A673 (cell line): ENCODE measurements around the gene SCML2. TPM values are rescaled to one million over a fixed set of nuclear protein-coding genes. Genes with fewer than 3 reads are reported as not detected.
A peak's percentile ranks its signal among the peaks of the same experiment; 100 is the strongest.

Experiments used
- BruUV-seq: library from RNA; stranded (reverse); fragments of 400-500 nt; replicated peaks from 2 replicates; lab custom pipeline; 2021; lab: Mats Ljungman, UMichigan
- CTCF ChIA-PET: fragments of 300-600 bp; sonication (Branson Sonifier 250); formaldehyde crosslinking; loops from one replicate; lab custom pipeline; 2022; ENCODE audit warnings: antibody characterized with exemption; lab: Charles Lee
- POLR2A ChIA-PET: fragments of 300-600 bp; sonication (Branson Sonifier 250); formaldehyde crosslinking; loops from one replicate; lab custom pipeline; 2022; ENCODE audit warnings: antibody characterized with exemption; ENCODE audit not compliant: low non-redundant PET; lab: Charles Lee
- DNase-seq: peaks from one replicate; pipeline ENCODE4 v3.0.0-alpha.2; 2015; ENCODE audit warnings: low spot score
- H3K27ac ChIP-seq: fragments of 200-600 bp; sonication (generic); 2 replicates; pipeline ENCODE4 v1.5.1; 2016; ENCODE audit warnings: mixed run types, low read depth, mild to moderate bottlenecking, mixed read lengths, antibody characterized with exemption, low read length; ENCODE audit not compliant: poor library complexity, severe bottlenecking
- H3K27me3 ChIP-seq: fragments of 200-600 bp; sonication (generic); replicated peaks from 2 replicates; pipeline ENCODE4 v1.6.1; 2017; ENCODE audit warnings: mixed run types, low read depth, mild to moderate bottlenecking, mixed read lengths, antibody characterized with exemption, low read length; ENCODE audit not compliant: insufficient read depth, poor library complexity
- H3K36me3 ChIP-seq: fragments of 200-600 bp; sonication (generic); 2 replicates; pipeline ENCODE4 v1.6.1; 2016; ENCODE audit warnings: mixed run types, mild to moderate bottlenecking, mixed read lengths, antibody characterized with exemption, low read length; ENCODE audit not compliant: insufficient read depth, poor library complexity, severe bottlenecking
- H3K4me1 ChIP-seq: fragments of 200-600 bp; sonication (generic); 2 replicates; pipeline ENCODE4 v1.6.1; 2017; ENCODE audit warnings: mixed run types, mild to moderate bottlenecking, mixed read lengths, antibody characterized with exemption, low read length; ENCODE audit not compliant: insufficient read depth, poor library complexity, severe bottlenecking
- H3K4me3 ChIP-seq: fragments of 200-600 bp; sonication (generic); 2 replicates; pipeline ENCODE4 v1.5.1; 2016; ENCODE audit warnings: low read depth, mixed run types, mild to moderate bottlenecking, mixed read lengths, low read length; ENCODE audit not compliant: poor library complexity, severe bottlenecking
- H3K9me3 ChIP-seq: fragments of 200-600 bp; sonication (generic); 2 replicates; pipeline ENCODE4 v1.6.1; 2016; ENCODE audit warnings: mixed run types, low read depth, mild to moderate bottlenecking, mixed read lengths, antibody characterized with exemption, low read length; ENCODE audit not compliant: poor library complexity, severe bottlenecking
- CTCF ChIP-seq: fragments of 300-800, 200-600 bp; sonication (generic); conservative IDR thresholded peaks from 2 replicates; pipeline ENCODE4 v1.5.1; 2017; ENCODE audit warnings: low read depth, mild to moderate bottlenecking, antibody characterized with exemption, low read length, moderate library complexity, mixed read lengths
- EZH2 ChIP-seq: fragments of 200-600 bp; sonication (generic); IDR thresholded peaks from 2 replicates; pipeline ENCODE4 v1.6.1; 2017; ENCODE audit warnings: borderline replicate concordance, low read depth, mild to moderate bottlenecking, mixed read lengths, antibody characterized with exemption, low read length; ENCODE audit not compliant: poor library complexity, severe bottlenecking
- intact Hi-C: fragments of 100-400 bp; cut with micrococcal nuclease; formaldehyde crosslinking; loops from one replicate; pipeline ENCODE4 v1.10.0; 2022; ENCODE audit not compliant: unreplicated experiment
- total RNA-seq: library from RNA; stranded (reverse); gene quantifications from 2 replicates; pipeline ENCODE4 v1.2.3, GENCODE V29; 2021

SCML2 gene
- total RNA-seq, 1 experiment from 2014 or later, result 13.9 TPM

- POLR2A ChIA-PET, result no interaction called here
- H3K36me3 ChIP-seq, result no peaks in the 10 kb centered on the region
- H3K27ac ChIP-seq, result no peak overlapping the region
- H3K27me3 ChIP-seq, result peaks cover 4% of the 10 kb centered on the region
- CTCF ChIA-PET, result no interaction called here
- BruUV-seq, result no TSS peak
- DNase-seq, result no peak
- no peaks in the 10 kb centered on the region for H3K9me3 ChIP-seq
- no peaks in the 10 kb centered on the region for H3K4me1 ChIP-seq
- intact Hi-C loops, result no loop called here
- no peak for TF ChIP-seq EZH2
- no peak for TF ChIP-seq CTCF
- no peak overlapping the region for H3K4me3 ChIP-seq
These were observed 13.9 kb upstream of the SCML2 start for GRCh38 chrX:18368402-18368801.

- no peak for DNase-seq
- ChIA-PET CTCF (no interaction called here), POLR2A (no interaction called here)
- Histone ChIP-seq H3K36me3 (no peaks in the 10 kb centered on the region), H3K27me3 (peaks cover 8% of the 10 kb centered on the region), H3K27ac (no peak overlapping the region), H3K4me3 (no peak overlapping the region), H3K4me1 (no peaks in the 10 kb centered on the region), H3K9me3 (no peaks in the 10 kb centered on the region)
- BruUV-seq, result no TSS peak
- no peak for TF ChIP-seq CTCF
- no peak for TF ChIP-seq EZH2
- intact Hi-C loops, result no loop called here
These were observed 6.4 kb upstream of the SCML2 start for GRCh38 chrX:18360867-18361266.

- intact Hi-C loops, result no loop called here
- peak overlapping the region; percentile 61 for H3K4me3 ChIP-seq
- POLR2A ChIA-PET, result no interaction called here
- no TSS peak for BruUV-seq
- no peaks in the 10 kb centered on the region for H3K36me3 ChIP-seq
- H3K9me3 ChIP-seq, result no peaks in the 10 kb centered on the region
- TF ChIP-seq CTCF (peak; percentile 37; the same call in 1 of the 2 replicates), EZH2 (no peak)
- CTCF ChIA-PET, result interaction anchor here (0.5 kb wide), 1 partner anchor 980 kb away, joined by 6 read pairs; no protein-coding TSS in a partner anchor
- peaks cover 13% of the 10 kb centered on the region for H3K4me1 ChIP-seq
- DNase-seq, result peak; percentile 26
- peak overlapping the region; percentile 50 for H3K27ac ChIP-seq
- peaks cover 3% of the 10 kb centered on the region for H3K27me3 ChIP-seq
These were observed 538 bp downstream of the SCML2 start for GRCh38 chrX:18353931-18354368.
